Gastrocnemius medialis (tissue), 4 donors: ENCODE data around the gene ZMIZ2. TPM values are rescaled to one million over a fixed set of nuclear protein-coding genes. Genes with fewer than 3 reads are reported as not detected.
A peak's percentile ranks its signal among the peaks of the same experiment; 100 is the strongest.

ENCODE experiments used
- ATAC-seq, 2 donors: fragments of 150-250 bp; one replicate each; pipeline ENCODE4 v1.9.1; 2016
- DNase-seq, 2 donors: peaks; one replicate each; pipeline ENCODE4 v3.0.0-alpha.2; 2019
- H3K27ac ChIP-seq, 4 donors: fragments of 200-600 bp; sonication (generic); 1 replicate in 1 of 4; 2 replicates in 3 of 4; pipeline ENCODE4 v1.5.1; 2016 to 2018; ENCODE audit warnings: mild to moderate bottlenecking in 2 of 4, moderate library complexity in 1 of 4
- H3K27me3 ChIP-seq, 3 donors: fragments of 200-600 bp; sonication (generic) in 2 of 3; 1 replicate in 1 of 3; 2 replicates in 2 of 3; pipeline versions ENCODE4 v1.5.1 to v1.6.0; 2016 to 2019; ENCODE audit warnings: mild to moderate bottlenecking in 1 of 3, moderate library complexity in 1 of 3
- H3K36me3 ChIP-seq, 2 donors: fragments of 200-600 bp; sonication (generic) in 1 of 2; one replicate each; pipeline ENCODE4 v1.5.1; 2017 to 2018
- H3K4me1 ChIP-seq, 2 donors: fragments of 200-600 bp; sonication (generic) in 1 of 2; one replicate each; pipeline ENCODE4 v1.5.1; 2016 to 2017; ENCODE audit warnings: mild to moderate bottlenecking in 2 of 2
- H3K4me3 ChIP-seq, 4 donors: fragments of 200-600 bp; sonication (generic) in 3 of 4; 1 replicate in 1 of 4; 2 replicates in 3 of 4; pipeline ENCODE4 v1.5.1; 2016 to 2019; ENCODE audit warnings: mild to moderate bottlenecking in 2 of 4
- H3K9me3 ChIP-seq, 3 donors: fragments of 200-600 bp; sonication (generic) in 2 of 3; 1 replicate in 1 of 3; 2 replicates in 2 of 3; pipeline ENCODE4 v1.5.1; 2016 to 2019
- POLR2A ChIP-seq, 2 donors: fragments of 450-650 bp; IDR thresholded peaks; one replicate each; pipeline ENCODE4 v1.6.1; 2017; ENCODE audit warnings: antibody characterized with exemption in 2 of 2, mild to moderate bottlenecking in 2 of 2, moderate library complexity in 2 of 2
- in situ Hi-C, 4 donors: fragments of 200-750 bp; cut with MboI; loops; one replicate each; pipeline versions ENCODE4 v1.15.0 to v1.8.0; 2017; ENCODE audit warnings: low sequenced_read_pairs in 4 of 4
- intact Hi-C: fragments of 100-400 bp; cut with DNase I; formaldehyde crosslinking; loops from one replicate; pipeline ENCODE4 v1.15.1; 2023; ENCODE audit warnings: low total_unique reads
- total RNA-seq, 4 donors: library from RNA; depleted of rRNA; stranded (reverse); fragments of >200 nt; gene quantifications; one replicate each; pipeline versions ENCODE4 v1.1.0 to v1.2.3, GENCODE V29; 2016
- TF ChIP-seq, protein P1 (sequence below), 5 experiments: fragments of 450-650 bp in 3 of 5; fragments of 200-600 bp in 2 of 5; sonication (generic) in 2 of 5; IDR thresholded peaks in 4 of 5; conservative IDR thresholded peaks in 1 of 5; 1 replicate in 4 of 5; 2 replicates in 1 of 5; pipeline ENCODE4 v1.5.1; 2016 to 2019; ENCODE audit warnings: antibody characterized with exemption in 5 of 5, mild to moderate bottlenecking in 3 of 5, moderate library complexity in 3 of 5

Gene ZMIZ2
- total RNA-seq, 4 donors from 2014 or later, result 10.7 to 19.8 (median 14.0) TPM

DNA sequence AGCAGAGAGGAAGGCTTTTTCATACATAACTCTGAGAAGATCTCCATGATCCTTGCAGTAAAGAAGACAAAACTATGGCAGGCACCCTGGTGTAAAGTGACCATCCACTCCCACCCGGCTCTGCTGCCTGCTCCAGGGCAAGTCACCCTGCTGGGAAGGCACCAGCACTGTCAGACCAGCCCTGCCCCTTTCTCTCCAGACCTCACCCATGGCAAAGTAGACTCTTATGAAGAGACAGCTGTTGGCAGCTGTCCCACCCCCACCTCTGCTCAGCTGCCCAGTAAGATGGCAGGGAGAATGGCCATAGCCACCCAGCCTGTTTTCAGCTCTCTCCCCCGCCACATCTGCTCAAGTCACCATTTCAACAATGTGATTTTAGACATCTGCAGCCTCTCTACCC lies 8.6 kb upstream of the ZMIZ2 start:
- H3K27ac ChIP-seq, result no peak overlapping the region
- H3K4me1 ChIP-seq, result no peaks in the 10 kb centered on the region
- no peaks in the 10 kb centered on the region for H3K27me3 ChIP-seq
- TF ChIP-seq, protein P1, sequence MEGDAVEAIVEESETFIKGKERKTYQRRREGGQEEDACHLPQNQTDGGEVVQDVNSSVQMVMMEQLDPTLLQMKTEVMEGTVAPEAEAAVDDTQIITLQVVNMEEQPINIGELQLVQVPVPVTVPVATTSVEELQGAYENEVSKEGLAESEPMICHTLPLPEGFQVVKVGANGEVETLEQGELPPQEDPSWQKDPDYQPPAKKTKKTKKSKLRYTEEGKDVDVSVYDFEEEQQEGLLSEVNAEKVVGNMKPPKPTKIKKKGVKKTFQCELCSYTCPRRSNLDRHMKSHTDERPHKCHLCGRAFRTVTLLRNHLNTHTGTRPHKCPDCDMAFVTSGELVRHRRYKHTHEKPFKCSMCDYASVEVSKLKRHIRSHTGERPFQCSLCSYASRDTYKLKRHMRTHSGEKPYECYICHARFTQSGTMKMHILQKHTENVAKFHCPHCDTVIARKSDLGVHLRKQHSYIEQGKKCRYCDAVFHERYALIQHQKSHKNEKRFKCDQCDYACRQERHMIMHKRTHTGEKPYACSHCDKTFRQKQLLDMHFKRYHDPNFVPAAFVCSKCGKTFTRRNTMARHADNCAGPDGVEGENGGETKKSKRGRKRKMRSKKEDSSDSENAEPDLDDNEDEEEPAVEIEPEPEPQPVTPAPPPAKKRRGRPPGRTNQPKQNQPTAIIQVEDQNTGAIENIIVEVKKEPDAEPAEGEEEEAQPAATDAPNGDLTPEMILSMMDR (IDR thresholded peaks at IDR 0.05 in 4 of 5, conservative IDR thresholded peaks at IDR 0.05 in 1 of 5), result no peak
- TF ChIP-seq POLR2A (IDR thresholded peaks at IDR 0.05), result no peak
- intact Hi-C loops, result no loop called here
- in situ Hi-C loops, result no loop called here
- no peaks in the 10 kb centered on the region for H3K36me3 ChIP-seq
- no peak for DNase-seq
- no peak overlapping the region for H3K4me3 ChIP-seq
- H3K9me3 ChIP-seq, result no peaks in the 10 kb centered on the region
- ATAC-seq, result no peak

DNA sequence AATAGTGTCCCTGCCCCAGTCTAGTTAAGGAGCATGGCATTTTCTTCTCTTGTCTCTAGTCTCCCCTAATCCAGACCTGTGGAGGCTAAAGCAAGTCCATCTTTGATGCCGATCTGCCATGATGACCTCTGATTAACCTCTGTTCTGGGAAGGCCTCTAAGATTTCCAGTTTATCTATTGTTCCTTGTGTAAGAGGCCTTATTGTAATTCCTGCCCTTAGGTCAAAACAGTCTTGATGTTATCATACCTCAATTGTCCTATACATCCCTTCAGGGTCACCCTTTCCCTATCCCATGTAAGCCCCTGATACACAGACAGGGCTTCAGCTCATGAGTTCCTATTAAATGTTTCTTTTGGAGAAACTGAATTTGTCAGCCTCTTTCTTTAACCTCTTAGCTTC lies 4.9 kb upstream of the ZMIZ2 start:
- no peak for DNase-seq
- in situ Hi-C loops (no loop called here), intact Hi-C loops (no loop called here)
- no peak overlapping the region for H3K4me3 ChIP-seq
- peaks cover 4 to 6% of the 10 kb centered on the region in 2 donors for H3K4me1 ChIP-seq
- TF ChIP-seq, protein P1 (IDR thresholded peaks at IDR 0.05 in 4 of 5, conservative IDR thresholded peaks at IDR 0.05 in 1 of 5), result no peak
- TF ChIP-seq POLR2A (IDR thresholded peaks at IDR 0.05), result no peak
- no peak for ATAC-seq
- H3K27me3 ChIP-seq, result no peaks in the 10 kb centered on the region
- no peak overlapping the region for H3K27ac ChIP-seq
- no peaks in the 10 kb centered on the region for H3K36me3 ChIP-seq
- no peaks in the 10 kb centered on the region for H3K9me3 ChIP-seq

DNA sequence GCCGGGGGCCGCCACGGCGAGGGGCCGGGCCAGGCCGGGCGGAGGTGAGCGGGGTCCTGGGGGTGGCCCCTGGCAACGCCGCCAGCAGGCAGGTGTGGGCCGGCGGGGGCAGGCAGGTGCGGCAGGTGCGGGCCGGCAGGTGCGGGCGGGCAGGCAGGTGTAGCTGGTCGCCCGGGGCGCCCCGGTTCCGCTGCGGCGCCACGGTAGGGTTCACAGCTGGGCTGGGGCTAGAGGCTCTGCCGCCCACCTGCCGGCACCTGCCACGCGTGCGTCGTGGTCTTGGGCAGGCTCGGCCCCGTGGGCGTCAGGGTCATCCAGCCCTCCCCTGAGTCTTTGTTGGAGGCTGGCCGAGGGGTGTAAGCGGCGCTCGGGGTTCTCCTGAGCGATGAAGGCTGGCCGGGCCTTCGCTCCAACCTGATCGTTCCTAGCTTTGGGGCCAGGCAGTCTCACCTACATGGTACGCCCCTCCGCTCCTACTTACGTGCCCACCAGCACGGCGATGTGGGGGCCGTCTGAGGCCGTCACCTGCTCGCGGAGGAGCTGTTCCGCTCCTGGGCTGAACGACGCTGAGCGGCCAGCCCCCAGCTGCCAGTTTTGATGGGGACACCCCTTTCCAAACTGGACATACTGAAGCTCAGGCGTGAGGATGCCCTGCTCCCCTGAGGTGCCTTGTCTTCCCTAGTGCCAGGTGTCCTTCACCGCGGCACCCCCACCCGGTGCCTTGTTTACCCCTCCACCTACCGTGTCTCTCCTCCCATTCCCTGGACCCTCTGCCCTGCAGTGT lies 493 bp downstream of the ZMIZ2 start:
- peak overlapping the region; percentile 60 to 84 (median 78) for H3K4me3 ChIP-seq
- no peaks in the 10 kb centered on the region for H3K27me3 ChIP-seq
- no peak for TF ChIP-seq POLR2A (IDR thresholded peaks at IDR 0.05)
- in situ Hi-C loops, result no loop called here
- peaks cover 21 to 30% of the 10 kb centered on the region in 2 donors for H3K4me1 ChIP-seq
- peak overlapping the region; percentile 79 to 97 (median 94) for H3K27ac ChIP-seq
- no peak for DNase-seq
- intact Hi-C loops, result loop anchor here (1.0 to 5.0 kb wide), 4 partner anchors 47 to 167 kb away; partner anchors contain the start of genes H2AZ2, OGDH, PPIA and TMED4
- no peaks in the 10 kb centered on the region for H3K36me3 ChIP-seq
- no peaks in the 10 kb centered on the region for H3K9me3 ChIP-seq
- peak; percentile 2 to 6 for ATAC-seq

DNA sequence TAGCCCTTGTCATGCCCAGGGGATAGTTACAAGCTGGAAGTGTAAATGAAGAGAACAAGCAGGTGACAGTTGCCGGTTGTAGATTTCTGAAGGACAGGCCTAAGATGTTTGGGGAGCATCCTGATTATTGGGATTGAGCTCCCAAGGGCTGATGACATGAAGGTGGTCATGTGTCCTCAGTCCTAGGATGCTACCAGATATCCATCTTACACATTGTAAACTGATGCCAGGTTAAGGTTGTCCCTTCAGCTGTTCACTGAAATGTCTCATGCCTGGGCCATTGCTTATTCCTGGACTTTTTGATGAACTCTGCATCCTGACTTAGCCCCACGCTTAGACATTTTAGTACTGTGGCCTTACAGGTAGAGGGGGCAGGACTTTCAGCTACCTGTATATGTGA lies 1.3 kb downstream of the ZMIZ2 start:
- no peak for ATAC-seq
- in situ Hi-C loops, result loop anchor here in 1 of 4 donors (25.0 kb wide), 1 partner anchor 163 kb away; the partner anchor contains the start of gene TMED4
- Histone ChIP-seq H3K27ac (peak overlapping the region; percentile 79 to 97 (median 94)), H3K4me1 (peaks cover 22 to 32% of the 10 kb centered on the region in 2 donors), H3K27me3 (no peaks in the 10 kb centered on the region), H3K36me3 (no peaks in the 10 kb centered on the region), H3K9me3 (no peaks in the 10 kb centered on the region), H3K4me3 (peak overlapping the region; percentile 60 to 84 (median 78))
- intact Hi-C loops, result loop anchor here (2.0 to 5.0 kb wide), 3 partner anchors 99 to 168 kb away; partner anchors contain the start of genes H2AZ2, OGDH and TMED4
- DNase-seq, result no peak
- TF ChIP-seq, protein P1 (IDR thresholded peaks at IDR 0.05 in 4 of 5, conservative IDR thresholded peaks at IDR 0.05 in 1 of 5), result no peak
- no peak for TF ChIP-seq POLR2A (IDR thresholded peaks at IDR 0.05)

DNA sequence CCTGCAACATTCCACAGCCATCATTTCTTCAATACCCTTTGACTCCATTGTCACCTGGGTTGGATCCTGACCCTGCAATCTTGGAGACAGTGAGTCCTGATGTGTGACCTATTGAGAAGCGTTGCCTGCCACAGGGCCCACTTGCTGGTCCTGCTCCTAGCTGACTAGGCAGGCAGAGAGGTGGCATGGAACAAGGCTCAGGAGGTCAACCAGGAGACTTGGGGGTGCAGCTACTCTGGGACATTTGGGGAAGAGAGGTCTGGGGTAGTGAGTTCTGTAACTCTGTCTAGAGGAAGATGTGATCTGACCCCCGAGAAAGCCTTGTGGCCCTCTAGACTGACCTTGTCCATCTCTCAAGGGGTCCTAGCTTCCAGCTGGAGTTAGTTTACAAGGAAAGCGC lies 1.8 kb downstream of the ZMIZ2 start:
- no peak for TF ChIP-seq POLR2A (IDR thresholded peaks at IDR 0.05)
- TF ChIP-seq, protein P1 (IDR thresholded peaks at IDR 0.05 in 4 of 5, conservative IDR thresholded peaks at IDR 0.05 in 1 of 5), result no peak
- Histone ChIP-seq H3K27ac (peak overlapping the region in 1 of 4 donors; percentile 79), H3K4me3 (peak overlapping the region in 1 of 4 donors; percentile 72), H3K36me3 (no peaks in the 10 kb centered on the region), H3K4me1 (peaks cover 26 to 36% of the 10 kb centered on the region in 2 donors), H3K9me3 (no peaks in the 10 kb centered on the region), H3K27me3 (no peaks in the 10 kb centered on the region)
- intact Hi-C loops, result no loop called here
- ATAC-seq (no peak), DNase-seq (no peak)
- in situ Hi-C loops, result loop anchor here in 1 of 4 donors (25.0 kb wide), 1 partner anchor 163 kb away; the partner anchor contains the start of gene TMED4
